GM21717 (cell line): ENCODE results near the gene OVOL2.
A peak's percentile ranks its signal among the peaks of the same experiment; 100 is the strongest.

Source experiments
- ATAC-seq: cut with Tn5 transposase; IDR thresholded peaks from one replicate; pipeline ENCODE4 v1.9.1; 2021; ENCODE audit warnings: mild to moderate bottlenecking, moderate library complexity; ENCODE audit not compliant: unreplicated experiment

Gene OVOL2

DNA sequence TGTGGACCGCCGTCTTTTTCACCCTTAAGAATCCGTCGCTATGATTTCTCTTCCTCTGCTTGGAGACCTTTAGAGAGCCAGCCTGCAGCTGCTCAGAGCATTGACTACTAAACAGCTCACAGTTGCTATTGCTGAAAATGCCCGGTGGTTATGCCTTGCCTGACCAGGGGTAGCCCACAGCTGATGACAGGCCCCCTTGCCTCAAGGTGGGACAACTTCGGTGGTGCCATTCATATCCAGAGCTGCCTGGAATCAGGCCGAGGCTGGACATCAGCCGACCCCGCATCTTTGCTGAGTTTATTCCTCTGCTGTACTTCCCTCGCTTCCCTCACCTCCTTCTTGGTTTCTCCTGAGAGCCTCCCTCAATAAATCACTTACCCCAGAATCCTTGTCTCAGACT is 39.6 kb downstream of the OVOL2 start:
- no peak for ATAC-seq

- ATAC-seq, result no peak
These were observed 40.9 kb downstream of the OVOL2 start for GRCh38 chr20:18016772-18017171.

- no peak for ATAC-seq
These were observed 43.3 kb downstream of the OVOL2 start for GRCh38 chr20:18014411-18014810.

DNA sequence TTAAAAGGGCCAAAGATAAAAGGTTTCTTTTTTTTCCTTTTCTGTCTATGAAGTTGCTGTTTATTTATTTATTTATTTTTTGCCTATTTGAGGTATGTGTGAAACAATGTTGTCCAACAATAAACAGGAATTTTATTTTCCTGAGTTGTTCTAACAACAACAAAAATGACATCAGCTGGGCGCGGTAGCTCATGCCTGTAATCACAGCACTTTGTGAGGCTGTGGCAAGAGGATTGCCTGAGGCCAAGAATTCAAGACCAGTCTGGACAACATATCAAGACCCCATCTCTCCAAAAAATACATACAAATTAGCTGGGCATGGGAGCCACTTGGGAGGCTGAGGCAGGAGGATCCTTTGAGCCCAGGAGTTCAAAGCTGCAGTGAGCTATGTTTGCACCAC is 44.8 kb downstream of the OVOL2 start:
- no peak for ATAC-seq

GRCh38 chr20:18011951-18012645 is 45.6 kb downstream of the OVOL2 start:
- no peak for ATAC-seq

- ATAC-seq, result no peak
These were observed 46.2 kb downstream of the OVOL2 start for GRCh38 chr20:18011482-18011881.

DNA sequence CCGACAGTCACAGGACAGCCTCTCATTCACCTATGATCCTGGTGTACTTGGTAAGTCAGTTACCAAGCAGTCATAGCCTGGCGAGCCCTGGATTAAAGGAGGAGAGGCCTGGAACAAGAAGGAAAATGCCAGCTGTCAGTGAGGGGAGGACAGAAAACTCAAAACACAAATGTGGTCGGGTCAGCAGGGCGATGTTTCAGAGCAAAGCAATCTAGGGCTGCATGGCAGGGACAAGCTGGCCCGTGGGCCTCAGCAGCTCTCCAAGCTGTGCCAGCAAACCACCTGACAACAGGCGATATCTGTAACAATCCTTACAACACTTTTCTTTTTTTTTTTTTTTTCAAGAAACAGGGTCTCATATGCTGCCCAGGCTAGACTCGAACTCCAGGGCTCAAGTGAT is 48.6 kb downstream of the OVOL2 start:
- ATAC-seq, result no peak

DNA sequence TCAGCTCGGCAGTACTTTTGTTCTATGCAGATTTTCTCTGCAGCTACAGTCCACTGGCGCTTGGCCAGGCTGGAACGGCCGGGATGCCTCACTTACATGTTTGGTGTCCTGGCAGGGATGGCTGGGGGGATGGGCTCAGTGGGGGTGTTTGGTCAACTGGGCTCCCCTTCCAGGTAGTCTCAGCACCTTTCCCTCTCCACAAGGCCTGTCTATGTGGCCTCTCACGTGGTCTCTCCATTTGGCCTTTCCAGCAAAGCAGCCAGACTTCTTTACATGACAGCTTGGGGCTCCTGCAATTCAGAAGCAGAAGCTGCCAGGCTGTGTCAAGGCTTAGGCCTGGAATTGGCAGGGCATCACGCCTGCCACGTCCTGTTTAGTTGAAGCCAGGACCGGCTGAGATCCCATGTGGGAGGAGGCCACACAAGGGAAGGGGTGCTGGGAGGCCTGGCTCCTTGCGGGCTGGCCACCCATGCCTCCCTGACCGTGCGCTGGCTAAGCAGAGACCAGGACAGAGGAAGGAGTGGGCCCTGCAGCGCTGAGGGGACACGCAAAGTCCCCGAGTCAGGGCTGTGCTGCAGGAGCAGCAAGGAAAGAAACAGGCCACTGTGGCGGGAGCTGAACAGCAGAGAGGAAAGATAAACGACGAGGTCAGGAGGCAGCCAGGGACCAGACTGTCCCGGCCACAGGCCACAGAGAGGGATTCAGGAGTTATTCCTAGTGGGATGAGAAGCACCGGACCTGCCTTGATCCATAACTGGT is 50.0 kb downstream of the OVOL2 start:
- no peak for ATAC-seq

DNA sequence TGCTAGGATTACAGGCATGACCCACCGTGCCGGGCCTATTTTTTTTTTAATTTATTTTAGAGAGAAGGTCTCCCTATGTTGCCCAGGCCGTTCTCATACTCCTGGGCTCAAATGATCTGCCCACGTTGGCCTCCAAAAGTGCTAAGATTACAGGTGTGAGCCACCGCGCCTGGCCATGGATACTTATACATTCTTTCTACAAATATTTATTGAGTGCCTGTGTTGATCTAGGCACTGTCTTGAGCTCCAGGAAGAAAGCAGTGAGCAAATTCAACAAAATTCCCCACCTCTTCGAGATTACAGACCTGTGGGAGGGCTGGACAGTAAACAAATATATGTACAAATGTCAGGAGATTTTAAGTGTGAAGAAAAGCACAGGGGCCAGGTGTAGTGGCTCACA is 51.0 kb downstream of the OVOL2 start:
- no peak for ATAC-seq

GRCh38 chr20:18005990-18006364 is 51.7 kb downstream of the OVOL2 start:
- ATAC-seq, result no peak

DNA sequence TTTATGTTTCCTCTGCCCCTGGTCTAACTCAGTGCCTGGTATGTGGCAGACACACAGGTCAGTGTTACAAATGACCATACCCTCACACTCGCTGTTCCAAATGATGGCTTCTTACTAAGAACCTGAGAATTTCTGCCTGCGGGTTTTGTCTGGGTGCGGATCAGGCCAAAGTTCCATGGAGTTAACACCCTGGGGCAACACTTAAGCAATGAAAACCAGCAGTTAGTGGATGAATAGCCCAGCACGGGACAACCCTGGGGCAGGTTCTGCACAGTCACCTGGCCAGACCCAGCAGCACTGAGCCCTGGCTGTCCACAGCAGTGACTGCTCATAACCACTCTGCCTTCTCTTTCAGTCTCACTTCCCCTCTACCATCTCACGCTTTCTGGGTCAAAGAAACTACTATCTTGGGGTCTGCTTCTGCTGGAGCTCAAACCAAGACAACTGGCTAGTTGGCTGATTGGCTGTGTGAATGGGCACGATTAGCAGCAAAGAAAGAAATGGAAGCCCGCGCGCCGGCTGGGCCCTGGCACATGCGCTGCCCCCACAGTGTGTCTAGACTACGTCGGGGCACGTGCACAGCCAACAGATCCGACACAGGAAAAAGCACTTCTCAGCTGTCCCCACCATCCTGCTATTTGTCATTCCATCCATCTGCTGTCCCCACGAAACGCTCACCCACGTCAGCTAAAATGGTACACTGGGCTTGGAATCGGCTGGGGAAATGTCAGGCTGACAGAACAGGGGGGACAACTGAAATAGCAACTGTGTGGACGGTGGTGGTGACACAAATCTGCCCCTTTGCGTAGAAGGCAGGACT is 52.3 kb downstream of the OVOL2 start:
- peak; percentile 97 for ATAC-seq

DNA sequence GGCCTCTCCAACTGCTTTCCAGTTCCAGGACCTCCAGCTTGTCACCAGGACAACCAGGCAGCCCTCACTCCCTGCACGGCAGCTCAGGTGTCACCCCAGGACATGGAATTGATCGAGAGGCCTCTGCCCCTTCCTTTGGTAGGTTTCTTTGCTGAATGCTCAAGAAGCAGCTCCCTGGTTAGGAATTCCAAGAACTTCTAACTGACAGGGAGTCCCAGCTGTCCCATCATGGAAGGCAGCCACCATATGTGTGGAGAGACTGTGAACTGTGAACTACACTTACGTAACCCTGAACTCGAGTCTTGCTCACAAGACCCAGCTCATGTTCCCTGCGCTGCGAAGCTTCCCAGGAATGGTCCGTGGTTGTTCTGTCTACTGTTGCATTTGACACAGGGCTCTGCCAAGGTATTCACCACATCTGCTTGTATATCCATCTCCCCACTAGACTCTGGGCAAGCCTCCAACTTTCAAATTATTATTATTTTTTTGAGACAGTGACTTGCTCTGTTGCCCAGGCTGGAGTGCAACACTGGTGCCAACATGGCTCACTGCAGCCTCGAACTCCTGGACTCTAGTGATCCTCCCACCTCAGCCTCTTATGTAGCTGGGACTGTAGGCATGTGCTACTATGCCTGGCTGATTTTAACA is 53.2 kb downstream of the OVOL2 start:
- ATAC-seq, result no peak

GRCh38 chr20:18003897-18004296 is 53.8 kb downstream of the OVOL2 start:
- no peak for ATAC-seq

DNA sequence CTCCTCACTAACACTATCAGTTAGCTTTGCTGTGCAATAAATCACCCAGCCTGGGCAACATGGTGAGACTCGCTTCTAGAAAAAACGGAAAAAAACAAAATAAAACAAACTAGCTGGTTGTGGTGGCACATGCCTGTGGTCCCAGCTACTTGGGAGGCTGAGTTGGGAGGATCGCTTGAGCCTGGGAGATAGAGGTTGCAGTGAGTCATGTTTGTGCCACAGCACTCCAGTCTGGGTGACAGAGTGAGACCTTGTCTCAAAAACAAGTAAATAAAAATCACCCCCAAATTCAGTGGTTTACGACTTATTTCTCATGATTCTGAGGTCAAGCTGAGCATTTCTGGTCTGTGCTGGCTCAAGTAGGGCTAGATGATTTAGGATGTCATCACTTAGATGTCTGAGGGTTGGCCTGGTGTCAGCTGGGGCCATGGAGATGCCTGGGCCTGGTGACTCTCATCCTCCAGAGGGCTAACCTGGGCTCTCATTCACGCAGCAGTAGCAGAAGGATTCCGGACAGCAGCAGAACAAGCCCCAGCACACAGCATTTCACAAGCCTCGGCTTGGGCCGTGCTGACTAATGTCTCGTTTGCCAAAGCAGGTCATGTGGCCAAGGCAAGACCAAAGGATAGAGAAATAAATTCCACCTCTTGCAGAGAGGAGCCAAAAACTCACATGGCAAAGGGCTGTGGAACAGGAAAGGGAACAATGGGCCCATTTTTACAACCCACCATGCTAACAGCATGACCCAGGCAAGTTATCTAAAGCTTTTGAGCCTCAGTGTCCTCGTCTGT is 56.4 kb downstream of the OVOL2 start:
- ATAC-seq, result no peak

- ATAC-seq, result no peak
These were observed 58.1 kb downstream of the OVOL2 start for GRCh38 chr20:17999566-17999965.

DNA sequence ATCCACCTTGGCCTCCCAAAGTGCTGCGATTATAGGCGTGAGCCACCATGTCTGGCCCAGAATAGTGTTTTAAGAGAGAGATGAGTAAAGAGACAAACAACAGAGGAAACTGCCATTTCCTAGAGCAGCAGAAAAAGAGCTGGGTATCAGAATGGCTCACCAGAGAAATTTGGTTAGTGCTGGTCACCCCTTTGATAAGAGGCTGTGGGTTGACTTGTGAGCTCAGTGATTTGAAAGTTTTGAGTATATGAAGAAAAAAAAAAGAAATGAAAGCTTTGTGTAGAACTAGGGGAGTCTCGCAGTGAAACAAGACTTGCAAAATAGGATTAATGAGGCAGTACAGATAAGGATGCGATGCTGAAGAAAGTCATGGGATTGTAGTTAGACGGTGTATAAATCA is 59.3 kb downstream of the OVOL2 start:
- ATAC-seq, result no peak

GRCh38 chr20:17995967-17996819 is 61.5 kb downstream of the OVOL2 start:
- ATAC-seq, result no peak

DNA sequence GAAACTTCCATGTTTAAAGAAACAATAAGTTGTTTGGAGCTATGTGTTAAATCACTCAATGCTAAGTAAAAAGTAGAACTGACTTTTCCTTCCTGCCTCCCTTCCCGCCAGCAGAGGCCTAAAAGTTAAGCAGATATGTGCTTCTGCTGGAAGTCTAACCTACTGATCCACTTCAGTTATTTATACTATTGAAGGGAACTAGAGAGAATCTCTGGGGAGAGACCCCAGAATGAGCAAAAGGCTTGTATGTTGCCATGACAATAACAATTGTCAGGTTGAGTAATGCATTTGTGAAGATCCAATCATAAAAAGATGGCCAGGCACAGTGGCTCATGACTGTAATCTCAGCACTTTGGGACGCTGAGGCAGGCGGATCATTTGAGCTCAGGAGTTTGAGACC is 64.2 kb downstream of the OVOL2 start:
- no peak for ATAC-seq

GRCh38 chr20:17992847-17993513 is 64.7 kb downstream of the OVOL2 start:
- no peak for ATAC-seq
